ENCODE results near the gene KCTD16. TPM values are rescaled to one million over a fixed set of nuclear protein-coding genes. Genes with fewer than 3 reads are reported as not detected.

KCTD16 gene
- total and polyA plus RNA-seq, 10 donors: under 0.01 to 0.24 (median 0.17) TPM

- no peak overlapping the region for H3K4me3 ChIP-seq
- intact Hi-C loops (cut with DNase I; ENCODE audit: low total_unique reads): no loop called here
- TF ChIP-seq CTCF (IDR thresholded peaks at IDR 0.05 in 8 of 11, conservative IDR thresholded peaks at IDR 0.05 in 3 of 11): no peak
- TF ChIP-seq POLR2A (IDR thresholded peaks at IDR 0.05): no peak
- TF ChIP-seq POLR2AphosphoS5 (IDR thresholded peaks at IDR 0.05): no peak
- H3K9me3 ChIP-seq: no peaks in the 10 kb centered on the region
- no peak overlapping the region for H3K27ac ChIP-seq
- H3K4me1 ChIP-seq: no peaks in the 10 kb centered on the region
- no peaks in the 10 kb centered on the region for H3K27me3 ChIP-seq (replicated peaks in 1 of 7)
- no peak for DNase-seq
- no peaks in the 10 kb centered on the region for H3K36me3 ChIP-seq
These were observed 159.0 kb downstream of the KCTD16 start for GRCh38 chr5:144329681-144330080.

- no peak overlapping the region for H3K27ac ChIP-seq
- no peaks in the 10 kb centered on the region for H3K36me3 ChIP-seq
- intact Hi-C loops (cut with DNase I; ENCODE audit: low total_unique reads): no loop called here
- TF ChIP-seq CTCF (IDR thresholded peaks at IDR 0.05 in 8 of 11, conservative IDR thresholded peaks at IDR 0.05 in 3 of 11): no peak
- TF ChIP-seq POLR2A (IDR thresholded peaks at IDR 0.05): no peak
- TF ChIP-seq POLR2AphosphoS5 (IDR thresholded peaks at IDR 0.05): no peak
- no peak for DNase-seq
- H3K27me3 ChIP-seq (replicated peaks in 1 of 7): no peaks in the 10 kb centered on the region
- H3K9me3 ChIP-seq: no peaks in the 10 kb centered on the region
- H3K4me1 ChIP-seq: no peaks in the 10 kb centered on the region
- H3K4me3 ChIP-seq: no peak overlapping the region
These were observed 160.7 kb downstream of the KCTD16 start for GRCh38 chr5:144331361-144331760.

DNA sequence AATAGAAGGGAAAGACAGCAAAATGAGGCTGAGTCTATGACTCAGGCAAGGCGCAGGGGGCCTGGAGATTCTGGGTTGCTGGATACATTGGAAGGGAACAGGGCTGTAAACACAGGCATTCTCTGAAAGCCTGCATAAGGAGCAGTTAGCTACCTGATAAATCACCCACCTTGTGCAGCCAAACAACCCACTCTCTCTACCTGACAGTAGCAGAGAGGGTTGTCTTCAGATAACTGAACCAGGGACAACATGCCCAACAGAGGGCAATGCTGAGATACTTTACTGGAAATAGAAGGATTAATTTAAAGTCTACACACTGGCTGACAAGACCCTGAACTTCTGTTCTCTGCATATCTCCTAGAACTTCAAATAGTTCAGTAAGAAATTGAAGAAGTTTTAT is 161.6 kb downstream of the KCTD16 start:
- intact Hi-C loops (cut with DNase I; ENCODE audit: low total_unique reads): no loop called here
- H3K36me3 ChIP-seq: no peaks in the 10 kb centered on the region
- no peak overlapping the region for H3K27ac ChIP-seq
- DNase-seq: no peak
- H3K9me3 ChIP-seq: no peaks in the 10 kb centered on the region
- H3K27me3 ChIP-seq (replicated peaks in 1 of 7): no peaks in the 10 kb centered on the region
- no peak overlapping the region for H3K4me3 ChIP-seq
- WGBS, 5 donors: 78 to 90% (median 88%) methylated on average over 1 of the region's 1 CpG
- TF ChIP-seq POLR2A (IDR thresholded peaks at IDR 0.05) (no peak), CTCF (IDR thresholded peaks at IDR 0.05 in 8 of 11, conservative IDR thresholded peaks at IDR 0.05 in 3 of 11) (no peak), POLR2AphosphoS5 (IDR thresholded peaks at IDR 0.05) (no peak)
- H3K4me1 ChIP-seq: no peaks in the 10 kb centered on the region

DNA sequence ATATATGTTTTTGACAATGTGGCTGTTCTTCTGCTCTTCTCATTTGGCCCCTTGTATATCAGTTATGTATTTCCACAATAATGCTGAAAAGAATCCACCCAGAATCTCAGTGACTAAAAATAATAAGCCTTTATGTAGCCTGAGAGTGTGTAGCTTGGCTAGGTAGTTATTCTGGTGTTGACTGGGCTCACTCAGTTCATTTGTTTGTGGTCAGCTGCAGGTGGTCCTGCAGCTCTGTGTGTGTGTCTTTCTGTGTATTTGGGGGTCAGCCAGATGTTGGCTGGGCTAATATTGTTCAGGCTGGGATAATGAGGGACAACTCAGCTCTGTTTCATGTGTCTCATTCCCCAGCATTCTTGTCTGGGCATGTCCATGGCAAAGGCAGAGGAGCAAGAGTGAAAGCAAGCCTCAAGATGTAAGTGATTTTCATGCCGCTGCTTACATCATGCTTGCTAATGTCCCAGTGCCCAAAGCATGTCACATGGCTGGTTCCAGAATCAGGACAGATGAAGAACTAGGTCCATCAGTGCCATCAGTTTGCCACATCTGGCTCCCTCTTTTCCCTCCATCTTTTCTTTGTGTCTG is 162.8 kb downstream of the KCTD16 start:
- H3K4me3 ChIP-seq: no peak overlapping the region
- no peak overlapping the region for H3K27ac ChIP-seq
- no peak for TF ChIP-seq POLR2A (IDR thresholded peaks at IDR 0.05)
- no peak for TF ChIP-seq CTCF (IDR thresholded peaks at IDR 0.05 in 8 of 11, conservative IDR thresholded peaks at IDR 0.05 in 3 of 11)
- no peak for TF ChIP-seq POLR2AphosphoS5 (IDR thresholded peaks at IDR 0.05)
- 83 to 100% (median 92%) methylated on average over 1 of the region's 1 CpG for WGBS, 5 donors
- H3K9me3 ChIP-seq: no peaks in the 10 kb centered on the region
- no peak for DNase-seq
- no peaks in the 10 kb centered on the region for H3K27me3 ChIP-seq (replicated peaks in 1 of 7)
- no peaks in the 10 kb centered on the region for H3K4me1 ChIP-seq
- H3K36me3 ChIP-seq: no peaks in the 10 kb centered on the region
- intact Hi-C loops (cut with DNase I; ENCODE audit: low total_unique reads): no loop called here
